Activated CD4-positive, alpha-beta T cell treated with anti-CD3 and anti-CD28 coated beads for 48 hours (primary cell): ENCODE measurements around the gene TSPAN14.
"Not testable (repeated sequence)": the region's sequence is repeated elsewhere in the genome, so short reads cannot be mapped to it uniquely, and the experiment has no call there.

Experiments
- DNase-seq: peaks from one replicate; pipeline ENCODE4 v3.0.0-alpha.2; 2020

The TSPAN14 gene

GRCh38 chr10:80472234-80473095 lies 18.4 kb downstream of the TSPAN14 start:
- peak; percentile 59 for DNase-seq

GRCh38 chr10:80473096-80473657 lies 19.1 kb downstream of the TSPAN14 start:
- no peak for DNase-seq

- DNase-seq = no peak
Measured at GRCh38 chr10:80473692-80474596, 19.8 kb downstream of the TSPAN14 start.

GRCh38 chr10:80474597-80474910 lies 20.4 kb downstream of the TSPAN14 start:
- no peak for DNase-seq

- DNase-seq = no peak
Measured at GRCh38 chr10:80474941-80475340, 20.8 kb downstream of the TSPAN14 start.

- not testable (repeated sequence) for DNase-seq
Measured at GRCh38 chr10:80475641-80476040, 21.5 kb downstream of the TSPAN14 start.

- DNase-seq = no peak
Measured at GRCh38 chr10:80476685-80477084, 22.6 kb downstream of the TSPAN14 start.

GRCh38 chr10:80477813-80478212 lies 23.7 kb downstream of the TSPAN14 start:
- DNase-seq = no peak

- not testable (repeated sequence) for DNase-seq
Measured at GRCh38 chr10:80480373-80480772, 26.3 kb downstream of the TSPAN14 start.

GRCh38 chr10:80480852-80481251 lies 26.7 kb downstream of the TSPAN14 start:
- DNase-seq = no peak

GRCh38 chr10:80484243-80484642 lies 30.1 kb downstream of the TSPAN14 start:
- no peak for DNase-seq

- no peak for DNase-seq
Measured at GRCh38 chr10:80484676-80485075, 30.6 kb downstream of the TSPAN14 start.

- DNase-seq = no peak
Measured at GRCh38 chr10:80485076-80485945, 31.2 kb downstream of the TSPAN14 start.

GRCh38 chr10:80485946-80486764 lies 32.0 kb downstream of the TSPAN14 start:
- DNase-seq = peak; percentile 55

- DNase-seq = no peak
Measured at GRCh38 chr10:80486785-80487420, 32.8 kb downstream of the TSPAN14 start.

- DNase-seq = no peak
Measured at GRCh38 chr10:80487421-80487785, 33.3 kb downstream of the TSPAN14 start.

GRCh38 chr10:80487791-80488538 lies 33.9 kb downstream of the TSPAN14 start:
- peak; percentile 66 for DNase-seq

- DNase-seq = no peak
Measured at GRCh38 chr10:80488539-80489066, 34.5 kb downstream of the TSPAN14 start.

GRCh38 chr10:80489371-80490112 lies 35.4 kb downstream of the TSPAN14 start:
- DNase-seq = no peak
